HepG2 (cell line): ENCODE measurements around the gene MYO3B. TPM values are rescaled to one million over a fixed set of nuclear protein-coding genes. Genes with fewer than 3 reads are reported as not detected.
A peak's percentile ranks its signal among the peaks of the same experiment; 100 is the strongest.

ENCODE experiments used
- ATAC-seq: fragments of 200-7000 bp; cut with Tn5 transposase; 3 replicates; pipeline ENCODE4 v1.9.1; 2020; ENCODE audit warnings: mild to moderate bottlenecking, moderate library complexity
- BruUV-seq: library from RNA; stranded (reverse); fragments of 400-500 nt; replicated peaks from 2 replicates; lab custom pipeline; 2021; lab: Mats Ljungman, UMichigan
- CTCF ChIA-PET: fragments of 300-600 bp; formaldehyde crosslinking; extraction: SDS; loops from one replicate; lab custom pipeline; 2021; ENCODE audit warnings: low total read pairs, inconsistent platforms, low intra/inter-chr PET ratio; lab: Yijun Ruan, JAX
- POLR2A ChIA-PET: fragments of 350-600 bp; sonication (Branson Sonifier 250); formaldehyde crosslinking; loops from one replicate; lab custom pipeline; 2020; ENCODE audit warnings: antibody characterized with exemption, inconsistent platforms; lab: Yijun Ruan, JAX
- DNase-seq: peaks from one replicate; pipeline ENCODE4 v3.0.0-alpha.2; 2015; ENCODE audit warnings: low spot score
- FAIRE-seq: peaks from 3 replicates; lab custom pipeline; 2011; peaks lifted over from hg19 to GRCh38; lab: Jason Lieb, UNC
- H2AFZ ChIP-seq: one replicate; pipeline ENCODE4 v1.6.1; 2011; ENCODE audit warnings: low read length, inconsistent platforms
- H3K27ac ChIP-seq: fragments of 300-600 bp; 3 replicates; pipeline ENCODE4 v1.8.0; 2011; ENCODE audit warnings: mixed run types, mild to moderate bottlenecking, mixed read lengths, low read length, inconsistent platforms; ENCODE audit not compliant: insufficient read depth; ENCODE audit errors: extremely low read length
- H3K27me3 ChIP-seq, 2 experiments: fragments of 200-600 bp in 1 of 2; 2 replicates in 1 of 2; 3 replicates in 1 of 2; pipeline versions ENCODE4 v1.6.0 to v1.8.0; 2011; ENCODE audit warnings: low read length in 2 of 2, mild to moderate bottlenecking in 2 of 2, moderate library complexity in 2 of 2, inconsistent platforms in 1 of 2; ENCODE audit not compliant: insufficient read depth in 2 of 2, control insufficient read depth in 1 of 2
- H3K36me3 ChIP-seq, 2 experiments: fragments of 200-600 bp in 1 of 2; replicated peaks in 1 of 2; 2 replicates in 1 of 2; 3 replicates in 1 of 2; pipeline versions ENCODE4 v1.5.1 to v1.8.0; 2011; ENCODE audit warnings: low read length in 2 of 2, inconsistent platforms in 1 of 2; ENCODE audit not compliant: insufficient read depth in 2 of 2, control insufficient read depth in 1 of 2
- H3K4me1 ChIP-seq: 2 replicates; pipeline ENCODE4 v1.5.1; 2012; ENCODE audit warnings: low read length, inconsistent platforms; ENCODE audit not compliant: insufficient read depth
- H3K4me2 ChIP-seq: 2 replicates; pipeline ENCODE4 v1.6.0; 2011; ENCODE audit warnings: low read depth, low read length, inconsistent platforms
- H3K4me3 ChIP-seq, 3 experiments: fragments of 200-600 bp in 1 of 3; sonication (generic), shearing (Covaris generic) in 1 of 3; replicated peaks in 1 of 3; 2 replicates each; pipeline ENCODE4 v1.5.1; 2011 to 2016; ENCODE audit warnings: low read length in 3 of 3, inconsistent platforms in 2 of 3, low read depth in 2 of 3, mild to moderate bottlenecking in 2 of 3, control low read depth in 1 of 3, mixed read lengths in 1 of 3; ENCODE audit not compliant: insufficient read depth in 1 of 3
- H3K79me2 ChIP-seq: one replicate; pipeline ENCODE4 v1.6.1; 2011; ENCODE audit warnings: low read length, inconsistent platforms; ENCODE audit not compliant: insufficient read depth
- H3K9ac ChIP-seq: 2 replicates; pipeline ENCODE4 v1.6.0; 2011; ENCODE audit warnings: mild to moderate bottlenecking, low read depth, low read length, inconsistent platforms; ENCODE audit not compliant: insufficient read depth
- H3K9me3 ChIP-seq: 2 replicates; pipeline ENCODE4 v1.5.1; 2012; ENCODE audit warnings: mild to moderate bottlenecking, low read length
- H4K20me1 ChIP-seq: 2 replicates; pipeline ENCODE4 v1.6.0; 2011; ENCODE audit warnings: inconsistent platforms, mild to moderate bottlenecking, low read length, moderate library complexity; ENCODE audit not compliant: insufficient read depth
- ARID2 ChIP-seq: sonication (generic); formaldehyde crosslinking; IDR thresholded peaks from 2 replicates; pipeline ENCODE4 v1.8.1; 2022; ENCODE audit warnings: mild to moderate bottlenecking, missing genetic modification reagents, borderline replicate concordance
- ERF ChIP-seq: IDR thresholded peaks from 2 replicates; pipeline ENCODE4 v1.6.1; 2018; ENCODE audit warnings: missing biosample characterization, missing genetic modification reagents
- MIER2 ChIP-seq: IDR thresholded peaks from 2 replicates; pipeline ENCODE4 v1.6.1; 2016; ENCODE audit warnings: missing biosample characterization, missing genetic modification reagents
- NFE2L2 ChIP-seq: fragments of 150-350 bp; IDR thresholded peaks from 2 replicates; pipeline ENCODE4 v1.6.1; 2014; ENCODE audit warnings: low read length
- NR2F1 ChIP-seq, 2 experiments: fragments of 450-650 bp in 1 of 2; formaldehyde crosslinking in 1 of 2; IDR thresholded peaks; 2 replicates each; pipeline versions ENCODE4 v1.5.0 to v1.6.1; 2016 to 2020; ENCODE audit warnings: mild to moderate bottlenecking in 1 of 2, missing compliant biosample characterization in 1 of 2, missing genetic modification reagents in 1 of 2, moderate library complexity in 1 of 2
- PAF1 ChIP-seq: IDR thresholded peaks from 2 replicates; pipeline ENCODE4 v1.6.1; 2016; ENCODE audit warnings: missing genetic modification reagents, missing compliant biosample characterization
- RFX3 ChIP-seq: IDR thresholded peaks from 2 replicates; pipeline ENCODE4 v1.6.1; 2016; ENCODE audit warnings: missing biosample characterization, missing genetic modification reagents
- SMC3 ChIP-seq: IDR thresholded peaks from 2 replicates; pipeline ENCODE4 v1.6.1; 2011; ENCODE audit warnings: low read length, improper control_type of control experiment
- XRCC5 ChIP-seq: fragments of 200-400 bp; formaldehyde crosslinking; optimal IDR thresholded peaks from 2 replicates; pipeline ENCODE3; 2017; ENCODE audit warnings: mild to moderate bottlenecking, low read length
- ZNF136 ChIP-seq: sonication (generic); formaldehyde crosslinking; IDR thresholded peaks from 2 replicates; pipeline ENCODE4 v1.8.1; 2022; ENCODE audit warnings: low read depth, mild to moderate bottlenecking, moderate library complexity, missing genetic modification reagents
- ZNF354B ChIP-seq: sonication (generic); formaldehyde crosslinking; IDR thresholded peaks from 2 replicates; pipeline ENCODE4 v1.8.0; 2022; ENCODE audit warnings: mild to moderate bottlenecking, missing genetic modification reagents
- ZNF883 ChIP-seq: sonication (generic); formaldehyde crosslinking; IDR thresholded peaks from 2 replicates; pipeline ENCODE4 v1.5.1; 2020; ENCODE audit warnings: mild to moderate bottlenecking, missing genetic modification reagents; ENCODE audit errors: not compliant biosample characterization
- WGBS: methylation state at CpG from one replicate; pipeline ENCODE4 v1.1.6; 2017; ENCODE audit warnings: low lambda C conversion rate; 5-methylcytosine and 5-hydroxymethylcytosine counted together
- in situ Hi-C: cut with HindIII; loops from 2 replicates; pipeline ENCODE4 v1.10.0; 2017; ENCODE audit warnings: low pct_unique_long_range_greater_than_20kb; ENCODE audit not compliant: extremely low pct_ligation_motif_present
- intact Hi-C: fragments of 100-400 bp; cut with micrococcal nuclease; formaldehyde crosslinking; loops from one replicate; pipeline ENCODE4 v1.10.0; 2022; ENCODE audit not compliant: unreplicated experiment
- polyA plus RNA-seq, 8 experiments: library from polyadenylated mRNA; depleted of rRNA in 3 of 8; stranded (reverse) in 7 of 8; unstranded in 1 of 8; fragments of >200 nt; fragmentation: Illumina TruSeq in 4 of 8; extraction: Trizol in 4 of 8; gene quantifications; 2 replicates each; pipeline versions ENCODE4 v1.2.1 to v1.2.3, GENCODE V29; 2011 to 2016; ENCODE audit warnings: low read depth in 4 of 8, missing spikeins in 1 of 8, mixed read lengths in 1 of 8; ENCODE audit not compliant: insufficient read depth in 1 of 8
- total RNA-seq, 5 experiments: library from RNA; depleted of rRNA; stranded (reverse); fragments of >200 nt; fragmentation: Illumina TruSeq; extraction: Trizol; gene quantifications; 2 replicates each; pipeline ENCODE4 v1.2.3, GENCODE V29; 2016; ENCODE audit warnings: low read depth in 1 of 5
- TF ChIP-seq, protein P1 (sequence below): sonication (generic); IDR thresholded peaks from 2 replicates; pipeline ENCODE4 v1.6.1; 2016; ENCODE audit warnings: low read depth, borderline replicate concordance
- TF ChIP-seq, protein P2 (sequence below): sonication (generic); formaldehyde crosslinking; IDR thresholded peaks from 2 replicates; pipeline ENCODE4 v1.8.1; 2023; ENCODE audit warnings: mild to moderate bottlenecking, moderate library complexity, missing genetic modification reagents
- TF ChIP-seq, protein P3 (sequence below): sonication (generic); formaldehyde crosslinking; IDR thresholded peaks from 2 replicates; pipeline ENCODE4 v1.8.0; 2022; ENCODE audit warnings: mild to moderate bottlenecking, missing genetic modification reagents, moderate library complexity
- TF ChIP-seq, protein P4 (sequence below): sonication (generic); formaldehyde crosslinking; IDR thresholded peaks from 2 replicates; pipeline ENCODE4 v1.5.0; 2020; ENCODE audit warnings: mild to moderate bottlenecking, missing genetic modification reagents, moderate library complexity
- TF ChIP-seq, protein P5 (sequence below): sonication (generic); formaldehyde crosslinking; IDR thresholded peaks from 2 replicates; pipeline ENCODE4 v1.4.0; 2020; ENCODE audit warnings: mild to moderate bottlenecking, missing genetic modification reagents

Gene MYO3B
- total and polyA plus RNA-seq, 2 of the 13 experiments (the other 11 are each of a cell fraction or from before 2014, with no cell fraction given) = 0.01 TPM; not detected in 1

DNA sequence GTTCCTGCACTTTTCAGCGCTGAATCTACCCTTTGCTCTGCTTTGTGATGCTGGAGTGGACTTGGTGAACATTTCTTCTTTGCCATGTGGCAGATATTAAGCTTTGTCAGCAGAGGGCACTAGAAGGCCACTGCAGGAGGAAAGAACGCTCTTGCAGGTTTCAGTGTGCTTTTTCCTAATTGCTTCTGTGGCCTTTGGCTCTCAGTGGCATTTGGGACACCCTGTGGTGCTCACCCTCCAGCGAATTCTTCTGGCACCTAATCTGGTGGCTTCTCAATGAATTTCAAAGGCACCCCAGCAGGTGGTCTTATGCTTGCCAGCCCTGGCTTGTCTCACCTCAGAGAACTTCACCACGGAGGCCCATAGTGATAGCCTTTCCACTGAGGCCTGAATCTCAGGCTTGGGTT, 146.7 kb downstream of the MYO3B start:
- no peaks in the 10 kb centered on the region for H3K27me3 ChIP-seq
- intact Hi-C loops = loop anchor here (1.0 kb wide), 2 partner anchors 488 to 549 kb away; no protein-coding TSS in a partner anchor
- 0 out of 2 replicates have a peak overlapping the region, but pooled peaks have one; percentile 3 for H3K4me2 ChIP-seq
- no peaks in the 10 kb centered on the region for H3K4me1 ChIP-seq
- no TSS peak for BruUV-seq
- WGBS = 23% methylated on average over 4 of the region's 4 CpGs
- H3K9me3 ChIP-seq = peaks cover 4% of the 10 kb centered on the region
- H4K20me1 ChIP-seq = no peaks in the 10 kb centered on the region
- DNase-seq = peak; percentile 51
- CTCF ChIA-PET = interaction anchor here (0.6 to 1.7 kb wide), 4 partner anchors 27 to 549 kb away, joined by 3 to 7 read pairs (median 6); partner anchors contain the start of gene GAD1
- H3K27ac ChIP-seq = no peak overlapping the region
- H3K79me2 ChIP-seq = no peaks in the 10 kb centered on the region
- peak; percentile 91 for FAIRE-seq
- no peak overlapping the region for H3K4me3 ChIP-seq
- in situ Hi-C loops = no loop called here
- no peak overlapping the region for H3K9ac ChIP-seq
- H3K36me3 ChIP-seq = no peaks in the 10 kb centered on the region
- POLR2A ChIA-PET = no interaction called here
- no peak overlapping the region for H2AFZ ChIP-seq
- peak; percentile 81 for ATAC-seq
- no peak for TF ChIP-seq NR2F1 (CRISPR knock-in tag; IDR thresholded peaks at IDR 0.05)
- TF ChIP-seq, protein P1, sequence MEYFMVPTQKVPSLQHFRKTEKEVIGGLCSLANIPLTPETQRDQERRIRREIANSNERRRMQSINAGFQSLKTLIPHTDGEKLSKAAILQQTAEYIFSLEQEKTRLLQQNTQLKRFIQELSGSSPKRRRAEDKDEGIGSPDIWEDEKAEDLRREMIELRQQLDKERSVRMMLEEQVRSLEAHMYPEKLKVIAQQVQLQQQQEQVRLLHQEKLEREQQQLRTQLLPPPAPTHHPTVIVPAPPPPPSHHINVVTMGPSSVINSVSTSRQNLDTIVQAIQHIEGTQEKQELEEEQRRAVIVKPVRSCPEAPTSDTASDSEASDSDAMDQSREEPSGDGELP = 0 out of 2 replicates have a peak, but pooled peaks have one; percentile 21
- TF ChIP-seq RFX3 (CRISPR knock-in tag) = no peak
- TF ChIP-seq PAF1 (CRISPR knock-in tag) = no peak
- peak; percentile 47 for TF ChIP-seq ZNF883
- peak; percentile 42 for TF ChIP-seq XRCC5
- no peak for TF ChIP-seq ARID2 (CRISPR knock-in tag)
- 0 out of 2 replicates have a peak, but pooled peaks have one; percentile 26 for TF ChIP-seq ERF (CRISPR knock-in tag)
- no peak for TF ChIP-seq NFE2L2
- TF ChIP-seq, protein P2, sequence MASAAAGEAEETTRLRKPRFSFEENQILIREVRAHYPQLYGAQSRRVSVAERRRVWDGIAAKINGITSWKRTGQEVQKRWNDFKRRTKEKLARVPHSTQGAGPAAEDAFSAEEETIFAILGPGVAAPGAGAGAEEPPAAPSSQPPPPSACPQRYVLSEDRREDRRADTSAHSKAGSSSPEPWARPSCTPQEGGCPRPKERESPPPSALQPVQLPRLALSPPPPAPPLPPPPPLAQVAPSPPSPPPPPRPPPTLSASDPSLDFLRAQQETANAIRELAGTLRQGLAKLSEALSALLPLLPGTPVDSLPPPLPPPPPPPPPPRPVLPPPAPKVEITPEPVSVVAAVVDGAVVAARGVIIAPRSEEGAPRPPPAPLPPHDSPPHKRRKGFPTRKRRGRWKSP (CRISPR knock-in tag) = 0 out of 2 replicates have a peak, but pooled peaks have one; percentile 44
- TF ChIP-seq, protein P3, sequence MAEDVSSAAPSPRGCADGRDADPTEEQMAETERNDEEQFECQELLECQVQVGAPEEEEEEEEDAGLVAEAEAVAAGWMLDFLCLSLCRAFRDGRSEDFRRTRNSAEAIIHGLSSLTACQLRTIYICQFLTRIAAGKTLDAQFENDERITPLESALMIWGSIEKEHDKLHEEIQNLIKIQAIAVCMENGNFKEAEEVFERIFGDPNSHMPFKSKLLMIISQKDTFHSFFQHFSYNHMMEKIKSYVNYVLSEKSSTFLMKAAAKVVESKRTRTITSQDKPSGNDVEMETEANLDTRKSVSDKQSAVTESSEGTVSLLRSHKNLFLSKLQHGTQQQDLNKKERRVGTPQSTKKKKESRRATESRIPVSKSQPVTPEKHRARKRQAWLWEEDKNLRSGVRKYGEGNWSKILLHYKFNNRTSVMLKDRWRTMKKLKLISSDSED (CRISPR knock-in tag) = no peak
- TF ChIP-seq ZNF354B (CRISPR knock-in tag) = 0 out of 2 replicates have a peak, but pooled peaks have one; percentile 35
- TF ChIP-seq, protein P4, sequence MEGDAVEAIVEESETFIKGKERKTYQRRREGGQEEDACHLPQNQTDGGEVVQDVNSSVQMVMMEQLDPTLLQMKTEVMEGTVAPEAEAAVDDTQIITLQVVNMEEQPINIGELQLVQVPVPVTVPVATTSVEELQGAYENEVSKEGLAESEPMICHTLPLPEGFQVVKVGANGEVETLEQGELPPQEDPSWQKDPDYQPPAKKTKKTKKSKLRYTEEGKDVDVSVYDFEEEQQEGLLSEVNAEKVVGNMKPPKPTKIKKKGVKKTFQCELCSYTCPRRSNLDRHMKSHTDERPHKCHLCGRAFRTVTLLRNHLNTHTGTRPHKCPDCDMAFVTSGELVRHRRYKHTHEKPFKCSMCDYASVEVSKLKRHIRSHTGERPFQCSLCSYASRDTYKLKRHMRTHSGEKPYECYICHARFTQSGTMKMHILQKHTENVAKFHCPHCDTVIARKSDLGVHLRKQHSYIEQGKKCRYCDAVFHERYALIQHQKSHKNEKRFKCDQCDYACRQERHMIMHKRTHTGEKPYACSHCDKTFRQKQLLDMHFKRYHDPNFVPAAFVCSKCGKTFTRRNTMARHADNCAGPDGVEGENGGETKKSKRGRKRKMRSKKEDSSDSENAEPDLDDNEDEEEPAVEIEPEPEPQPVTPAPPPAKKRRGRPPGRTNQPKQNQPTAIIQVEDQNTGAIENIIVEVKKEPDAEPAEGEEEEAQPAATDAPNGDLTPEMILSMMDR (CRISPR knock-in tag) = peak; percentile 90
- TF ChIP-seq ZNF136 (CRISPR knock-in tag) = 0 out of 2 replicates have a peak, but pooled peaks have one; percentile 37
- TF ChIP-seq SMC3 = peak; percentile 86
- TF ChIP-seq, protein P5, sequence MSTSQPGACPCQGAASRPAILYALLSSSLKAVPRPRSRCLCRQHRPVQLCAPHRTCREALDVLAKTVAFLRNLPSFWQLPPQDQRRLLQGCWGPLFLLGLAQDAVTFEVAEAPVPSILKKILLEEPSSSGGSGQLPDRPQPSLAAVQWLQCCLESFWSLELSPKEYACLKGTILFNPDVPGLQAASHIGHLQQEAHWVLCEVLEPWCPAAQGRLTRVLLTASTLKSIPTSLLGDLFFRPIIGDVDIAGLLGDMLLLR = no peak
- TF ChIP-seq MIER2 = 0 out of 2 replicates have a peak, but pooled peaks have one; percentile 18
